ENCODE results near the gene NLGN1. TPM values are rescaled to one million over a fixed set of nuclear protein-coding genes. Genes with fewer than 3 reads are reported as not detected.
A peak's percentile ranks its signal among the peaks of the same experiment; 100 is the strongest.

The NLGN1 gene
- total RNA-seq, 1 experiment from 2014 or later, result 5.2 TPM

GRCh38 chr3:174102866-174103265 is 705.3 kb downstream of the NLGN1 start:
- Mint-ChIP-seq H3K27ac (no peak overlapping the region), H3K9me3 (no peaks in the 10 kb centered on the region), H3K4me3 (no peak overlapping the region), H3K27me3 (ENCODE audit: low read depth) (no peaks in the 10 kb centered on the region), H3K36me3 (ENCODE audit: insufficient read depth in 1 of 3, low read depth in 3 of 3) (no peaks in the 10 kb centered on the region), H3K4me1 (peaks cover 21 to 24% of the 10 kb centered on the region in 2 experiments)
- Histone ChIP-seq H3K27ac (ENCODE audit: insufficient read length, low read depth, low read length) (peak overlapping the region; percentile 52), H3K27me3 (ENCODE audit: insufficient read depth, low read length) (no peaks in the 10 kb centered on the region), H3K79me1 (ENCODE audit: insufficient read depth, low read depth, low read length, poor library complexity, severe bottlenecking) (no peaks in the 10 kb centered on the region), H2BK12ac (ENCODE audit: insufficient read length, low read depth, low read length) (no peak overlapping the region), H3K23ac (ENCODE audit: insufficient read length, low read depth, low read length) (no peak overlapping the region), H4K20me1 (ENCODE audit: control insufficient read depth, insufficient read depth, insufficient read length) (no peaks in the 10 kb centered on the region), H4K91ac (ENCODE audit: insufficient read length, low read depth, low read length) (no peak overlapping the region), H3K4me2 (ENCODE audit: insufficient read depth, insufficient read length, low read length) (peak overlapping the region; percentile 21), H3K9ac (ENCODE audit: extremely low read depth, insufficient read length, low read length) (no peak overlapping the region), H3K56ac (ENCODE audit: insufficient read length, low read depth, low read length) (no peak overlapping the region), H2AK5ac (ENCODE audit: insufficient read length, low read length) (no peak overlapping the region), H3K18ac (ENCODE audit: insufficient read length, low read depth, low read length) (no peak overlapping the region), H2AFZ (ENCODE audit: low read length) (no peak overlapping the region), H2BK15ac (ENCODE audit: low read depth, low read length) (no peak overlapping the region), H4K5ac (ENCODE audit: insufficient read length, low read depth, low read length) (no peak overlapping the region), H2BK120ac (ENCODE audit: low read depth, low read length, poor library complexity, severe bottlenecking) (no peak overlapping the region), H3K4ac (ENCODE audit: low read depth, low read length) (no peak overlapping the region), H3T11ph (ENCODE audit: low read length) (no peak overlapping the region), H2BK5ac (ENCODE audit: insufficient read length, low read length) (no peak overlapping the region), H3K14ac (ENCODE audit: insufficient read depth, low read length) (no peak overlapping the region), H2BK20ac (ENCODE audit: low read depth, low read length, poor library complexity, severe bottlenecking) (no peak overlapping the region), H3K4me1 (ENCODE audit: insufficient read depth, low read length) (peaks cover 3% of the 10 kb centered on the region; the same call in 1 of the 2 replicates), H3K79me2 (ENCODE audit: insufficient read depth, low read length) (no peaks in the 10 kb centered on the region), H4K8ac (replicated peaks; ENCODE audit: insufficient read length, low read depth, low read length) (no peak overlapping the region), H3K9me3 (ENCODE audit: control insufficient read depth, low read depth, low read length) (no peaks in the 10 kb centered on the region), H3K23me2 (ENCODE audit: insufficient read length, low read depth, low read length, poor library complexity, severe bottlenecking) (no peaks in the 10 kb centered on the region)
- WGBS (ENCODE audit: extremely low coverage, insufficient read length, low lambda C conversion rate), result no CpG with 5 or more reads among the region's 3 CpGs
- TF ChIP-seq, protein P1, sequence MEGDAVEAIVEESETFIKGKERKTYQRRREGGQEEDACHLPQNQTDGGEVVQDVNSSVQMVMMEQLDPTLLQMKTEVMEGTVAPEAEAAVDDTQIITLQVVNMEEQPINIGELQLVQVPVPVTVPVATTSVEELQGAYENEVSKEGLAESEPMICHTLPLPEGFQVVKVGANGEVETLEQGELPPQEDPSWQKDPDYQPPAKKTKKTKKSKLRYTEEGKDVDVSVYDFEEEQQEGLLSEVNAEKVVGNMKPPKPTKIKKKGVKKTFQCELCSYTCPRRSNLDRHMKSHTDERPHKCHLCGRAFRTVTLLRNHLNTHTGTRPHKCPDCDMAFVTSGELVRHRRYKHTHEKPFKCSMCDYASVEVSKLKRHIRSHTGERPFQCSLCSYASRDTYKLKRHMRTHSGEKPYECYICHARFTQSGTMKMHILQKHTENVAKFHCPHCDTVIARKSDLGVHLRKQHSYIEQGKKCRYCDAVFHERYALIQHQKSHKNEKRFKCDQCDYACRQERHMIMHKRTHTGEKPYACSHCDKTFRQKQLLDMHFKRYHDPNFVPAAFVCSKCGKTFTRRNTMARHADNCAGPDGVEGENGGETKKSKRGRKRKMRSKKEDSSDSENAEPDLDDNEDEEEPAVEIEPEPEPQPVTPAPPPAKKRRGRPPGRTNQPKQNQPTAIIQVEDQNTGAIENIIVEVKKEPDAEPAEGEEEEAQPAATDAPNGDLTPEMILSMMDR (conservative IDR thresholded peaks at IDR 0.05), result no peak
- DNase-seq, result no peak

All from H9 (cell line).